Measurements from ENCODE around the gene RNF32.

Gene RNF32

DNA sequence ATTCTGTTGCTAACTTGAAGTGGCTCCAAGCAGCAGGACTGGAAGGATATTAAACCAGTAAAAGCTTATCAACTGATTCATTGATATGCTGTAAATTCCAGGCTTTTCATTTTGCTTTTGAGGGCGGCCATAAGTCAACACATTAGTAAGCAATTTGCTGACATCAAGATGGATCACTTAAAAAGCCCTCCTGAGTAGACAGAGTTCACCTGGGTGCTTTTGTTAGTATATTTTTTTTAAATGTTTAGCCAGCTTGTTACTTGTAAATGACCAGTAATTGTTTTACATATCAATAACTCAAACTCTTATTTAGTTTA is 26.5 kb downstream of the RNF32 start:
- Histone ChIP-seq H3K9me2 (ENCODE audit: low read depth, low read length) (no peaks in the 10 kb centered on the region), H3K9me3 (ENCODE audit: low read length) (no peaks in the 10 kb centered on the region), H3K4me3 (ENCODE audit: low read depth, low read length, poor library complexity, severe bottlenecking) (no peak overlapping the region), H3F3A (ENCODE audit: insufficient read depth, low read length) (no peaks in the 10 kb centered on the region), H3K79me2 (ENCODE audit: insufficient read depth, low read length) (no peaks in the 10 kb centered on the region), H3K4me2 (ENCODE audit: low read length) (no peak overlapping the region), H4K20me1 (ENCODE audit: insufficient read depth, low read length) (no peaks in the 10 kb centered on the region), H3K27ac (ENCODE audit: low read depth, low read length, poor library complexity, severe bottlenecking) (no peak overlapping the region), H3K27me3 (ENCODE audit: insufficient read depth, low read length) (no peaks in the 10 kb centered on the region), H2AFZ (ENCODE audit: low read length) (no peak overlapping the region), H3K4me1 (ENCODE audit: insufficient read depth, low read length, severe bottlenecking) (no peaks in the 10 kb centered on the region), H3K36me3 (ENCODE audit: insufficient read depth, low read length) (no peaks in the 10 kb centered on the region), H3K9ac (ENCODE audit: low read length) (no peak overlapping the region)
- TF ChIP-seq CTCF (IDR thresholded peaks at IDR 0.05; ENCODE audit: low read length) = no peak
- TF ChIP-seq EZH2 (IDR thresholded peaks at IDR 0.05; ENCODE audit: borderline replicate concordance, low read length) = no peak

- H3F3A ChIP-seq (ENCODE audit: insufficient read depth, low read length) = no peaks in the 10 kb centered on the region
- no peaks in the 10 kb centered on the region for H3K4me1 ChIP-seq (ENCODE audit: insufficient read depth, low read length, severe bottlenecking)
- H3K9ac ChIP-seq (ENCODE audit: low read length) = no peak overlapping the region
- peaks cover 10% of the 10 kb centered on the region; the same call in 1 of the 2 replicates for H3K36me3 ChIP-seq (ENCODE audit: insufficient read depth, low read length)
- H3K9me3 ChIP-seq (ENCODE audit: low read length) = no peaks in the 10 kb centered on the region
- H3K27ac ChIP-seq (ENCODE audit: low read depth, low read length, poor library complexity, severe bottlenecking) = no peak overlapping the region
- no peaks in the 10 kb centered on the region for H3K9me2 ChIP-seq (ENCODE audit: low read depth, low read length)
- H3K4me3 ChIP-seq (ENCODE audit: low read depth, low read length, poor library complexity, severe bottlenecking) = no peak overlapping the region
- H2AFZ ChIP-seq (ENCODE audit: low read length) = no peak overlapping the region
- no peak overlapping the region for H3K4me2 ChIP-seq (ENCODE audit: low read length)
- TF ChIP-seq EZH2 (IDR thresholded peaks at IDR 0.05; ENCODE audit: borderline replicate concordance, low read length) (no peak), CTCF (IDR thresholded peaks at IDR 0.05; ENCODE audit: low read length) (no peak)
- no peaks in the 10 kb centered on the region for H3K79me2 ChIP-seq (ENCODE audit: insufficient read depth, low read length)
- H4K20me1 ChIP-seq (ENCODE audit: insufficient read depth, low read length) = no peaks in the 10 kb centered on the region
- H3K27me3 ChIP-seq (ENCODE audit: insufficient read depth, low read length) = no peaks in the 10 kb centered on the region
These were observed 27.7 kb downstream of the RNF32 start for GRCh38 chr7:156668130-156668741.

DNA sequence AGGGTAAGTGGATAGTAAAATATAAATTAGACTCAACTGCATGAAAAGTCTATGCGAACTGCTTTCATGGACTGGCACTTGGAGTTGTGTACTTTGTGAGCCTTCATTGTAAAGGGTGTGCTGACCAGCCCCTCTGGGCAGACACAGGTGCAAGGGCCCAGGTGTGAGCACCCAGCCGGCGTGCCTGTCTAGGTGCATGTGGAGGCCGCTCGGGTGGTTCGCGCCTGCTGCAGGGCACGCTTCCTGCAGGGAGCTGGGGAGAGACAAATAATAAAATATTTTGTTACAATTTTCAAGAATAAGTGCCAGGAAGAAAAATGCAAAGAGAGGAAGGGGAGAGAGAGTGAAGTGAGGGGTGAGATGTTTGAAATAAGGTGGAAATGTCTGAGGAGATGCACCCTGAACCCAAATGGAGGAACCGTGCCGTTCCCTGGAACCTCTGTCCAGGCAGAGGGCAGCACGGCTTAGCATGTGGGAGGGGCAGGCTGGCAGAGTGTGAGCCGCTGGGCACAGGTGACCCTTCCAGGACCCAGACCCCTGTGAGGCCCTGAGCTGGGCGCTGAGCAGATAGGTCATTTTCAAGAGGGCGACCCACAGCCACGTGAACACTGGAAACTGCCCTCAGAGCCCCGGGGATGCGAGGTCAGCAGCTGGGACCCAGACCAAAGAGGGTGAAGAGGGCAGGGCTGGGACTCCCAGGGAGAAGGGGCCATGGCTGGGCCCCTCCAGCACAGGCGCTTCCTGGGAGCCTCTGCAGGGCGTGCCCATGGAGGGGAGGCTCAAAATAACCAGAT is 28.7 kb downstream of the RNF32 start:
- H3K4me2 ChIP-seq (ENCODE audit: low read length) = no peak overlapping the region
- TF ChIP-seq EZH2 (IDR thresholded peaks at IDR 0.05; ENCODE audit: borderline replicate concordance, low read length) (no peak), CTCF (IDR thresholded peaks at IDR 0.05; ENCODE audit: low read length) (no peak)
- no peaks in the 10 kb centered on the region for H3F3A ChIP-seq (ENCODE audit: insufficient read depth, low read length)
- no peak overlapping the region for H3K27ac ChIP-seq (ENCODE audit: low read depth, low read length, poor library complexity, severe bottlenecking)
- no peaks in the 10 kb centered on the region for H3K9me3 ChIP-seq (ENCODE audit: low read length)
- no peaks in the 10 kb centered on the region for H3K79me2 ChIP-seq (ENCODE audit: insufficient read depth, low read length)
- H4K20me1 ChIP-seq (ENCODE audit: insufficient read depth, low read length) = no peaks in the 10 kb centered on the region
- peaks cover 15% of the 10 kb centered on the region; the same call in 1 of the 2 replicates for H3K36me3 ChIP-seq (ENCODE audit: insufficient read depth, low read length)
- H2AFZ ChIP-seq (ENCODE audit: low read length) = no peak overlapping the region
- H3K27me3 ChIP-seq (ENCODE audit: insufficient read depth, low read length) = no peaks in the 10 kb centered on the region
- no peaks in the 10 kb centered on the region for H3K9me2 ChIP-seq (ENCODE audit: low read depth, low read length)
- H3K4me1 ChIP-seq (ENCODE audit: insufficient read depth, low read length, severe bottlenecking) = no peaks in the 10 kb centered on the region
- no peak overlapping the region for H3K9ac ChIP-seq (ENCODE audit: low read length)
- H3K4me3 ChIP-seq (ENCODE audit: low read depth, low read length, poor library complexity, severe bottlenecking) = no peak overlapping the region
